HG02852 (cell line): ENCODE data around the gene LRRC49.
"Not testable (repeated sequence)": the region's sequence is repeated elsewhere in the genome, so short reads cannot be mapped to it uniquely, and the experiment has no call there.

Experiments
- ATAC-seq: cut with Tn5 transposase; IDR thresholded peaks from one replicate; pipeline ENCODE4 v1.9.1; 2021; ENCODE audit warnings: mild to moderate bottlenecking, moderate library complexity; ENCODE audit not compliant: unreplicated experiment

LRRC49 gene

DNA sequence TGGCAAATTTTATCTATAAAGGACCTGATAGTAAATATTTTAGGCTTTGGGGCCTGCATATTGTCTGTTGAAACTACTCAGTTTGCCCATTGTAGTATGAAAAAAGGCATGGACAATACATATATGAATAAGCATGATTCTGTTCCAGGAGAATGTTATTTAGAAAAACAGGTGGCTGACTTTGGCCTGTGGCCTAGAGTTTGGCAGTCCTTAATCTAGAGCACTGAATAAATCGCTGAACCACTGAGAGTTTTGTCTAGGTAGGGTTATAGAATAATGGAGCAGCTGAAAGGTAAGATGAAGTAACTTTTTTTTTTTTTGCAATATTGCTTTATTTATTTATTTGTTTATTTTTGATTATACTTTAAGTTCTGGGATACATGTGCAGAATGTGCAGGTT, 75.0 kb downstream of the LRRC49 start:
- ATAC-seq: no peak

DNA sequence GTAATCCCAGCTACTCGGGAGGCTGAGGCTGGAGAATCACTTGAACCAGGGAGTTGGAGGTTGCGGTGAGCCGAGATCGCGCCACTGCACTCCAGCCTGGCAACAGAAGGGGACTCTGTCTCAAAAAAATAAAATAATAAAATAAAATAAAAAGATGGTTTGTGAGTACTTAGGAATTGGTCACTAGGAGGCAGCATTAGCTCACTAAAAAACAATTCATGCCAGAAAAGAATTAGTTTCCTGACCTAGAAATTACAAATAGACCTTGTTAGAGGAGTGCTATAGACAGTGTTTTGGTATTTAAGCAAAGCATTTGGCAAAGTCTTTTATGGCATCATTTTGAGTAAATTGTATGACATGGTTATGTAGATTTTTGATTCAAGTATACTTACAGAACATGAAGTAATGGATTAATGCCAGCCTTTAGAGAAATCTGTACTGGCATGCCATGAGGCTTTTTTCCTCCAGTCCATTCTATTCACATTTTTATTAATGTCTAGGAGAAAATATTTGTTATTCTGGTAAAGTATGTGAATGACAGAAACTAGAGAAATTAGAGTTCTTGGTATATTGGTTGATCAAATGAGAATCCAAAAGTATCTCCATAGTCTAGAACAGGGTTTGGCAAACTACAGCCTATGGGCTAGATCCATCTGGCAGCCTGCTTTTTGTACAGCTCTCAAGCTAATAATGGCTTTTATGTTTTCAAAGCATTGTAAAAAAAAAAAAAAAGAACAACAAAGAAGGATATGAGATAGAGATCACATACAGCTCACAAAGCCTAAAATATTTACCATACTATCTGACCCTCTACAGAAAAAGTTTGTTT, 81.6 kb downstream of the LRRC49 start:
- ATAC-seq: no peak

GRCh38 chr15:70976851-70977250, 84.2 kb downstream of the LRRC49 start:
- no peak for ATAC-seq

DNA sequence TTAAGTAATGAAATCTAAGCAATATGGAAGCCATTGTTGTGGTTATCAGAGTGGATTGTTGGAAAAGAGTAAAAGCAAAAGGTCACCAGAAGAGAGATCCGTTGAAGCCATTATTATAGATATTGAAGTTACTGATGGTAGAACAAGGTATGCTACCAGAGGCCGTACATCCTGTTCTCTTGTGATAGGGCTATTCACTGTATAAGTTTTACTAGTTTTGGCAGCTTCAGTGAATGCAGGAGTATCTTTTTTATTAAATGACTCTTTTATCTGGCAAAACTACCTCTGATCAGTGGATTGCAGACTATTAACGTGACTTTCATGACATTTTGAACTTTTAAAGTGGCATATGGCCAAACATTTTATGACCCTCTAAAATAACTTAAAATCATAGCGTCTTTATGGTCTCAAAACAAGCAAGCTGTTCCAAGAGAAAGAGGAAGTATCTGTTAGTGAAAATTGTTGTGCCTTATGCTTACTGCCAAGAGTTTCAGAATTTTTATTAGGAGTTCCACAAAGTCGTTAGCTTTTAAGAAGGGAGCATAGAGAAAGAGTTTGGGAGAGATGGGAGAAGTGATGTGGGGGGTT, 102.9 kb downstream of the LRRC49 start:
- ATAC-seq: no peak

GRCh38 chr15:70998319-70998718, 105.7 kb downstream of the LRRC49 start:
- ATAC-seq: no peak

DNA sequence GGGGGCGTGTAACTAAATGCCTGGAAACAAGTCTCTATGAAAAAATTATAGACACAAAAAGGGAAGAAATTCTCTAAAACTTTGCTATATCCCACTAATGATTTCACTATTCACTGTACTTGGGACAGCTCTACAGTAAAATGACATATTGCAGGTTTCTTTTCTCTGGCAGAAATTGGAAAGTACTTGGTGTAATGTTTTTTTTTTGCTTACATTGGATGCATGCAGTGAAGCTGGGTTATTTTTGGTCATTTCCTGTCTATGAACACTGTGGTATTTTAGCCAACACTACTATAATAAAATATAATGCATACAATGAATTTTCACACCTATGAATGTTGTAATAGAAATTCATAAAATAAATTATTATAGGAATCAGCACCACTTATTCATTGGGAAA, 109.7 kb downstream of the LRRC49 start:
- no peak for ATAC-seq

DNA sequence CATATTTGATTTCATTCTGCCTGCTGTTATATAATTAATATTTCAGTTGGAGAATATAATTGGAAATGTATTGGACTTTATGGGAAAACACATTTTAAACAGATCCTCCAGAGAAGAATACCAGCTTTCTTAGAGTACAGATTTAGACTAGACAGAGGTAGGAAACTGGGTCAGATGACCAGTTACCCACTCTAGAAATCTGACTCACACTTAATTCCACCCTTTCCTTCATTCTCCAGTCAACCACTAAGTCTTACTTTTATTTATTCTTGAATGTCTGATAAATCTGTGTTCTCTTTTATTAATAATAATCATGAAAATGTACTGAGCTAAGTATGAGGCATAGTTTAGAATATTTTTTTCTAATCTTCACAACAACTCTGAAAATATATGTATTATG, 110.7 kb downstream of the LRRC49 start:
- ATAC-seq: no peak

- not testable (repeated sequence) for ATAC-seq
Measured at GRCh38 chr15:71004506-71004905, 111.9 kb downstream of the LRRC49 start.

GRCh38 chr15:71005895-71006294, 113.3 kb downstream of the LRRC49 start:
- ATAC-seq: no peak

DNA sequence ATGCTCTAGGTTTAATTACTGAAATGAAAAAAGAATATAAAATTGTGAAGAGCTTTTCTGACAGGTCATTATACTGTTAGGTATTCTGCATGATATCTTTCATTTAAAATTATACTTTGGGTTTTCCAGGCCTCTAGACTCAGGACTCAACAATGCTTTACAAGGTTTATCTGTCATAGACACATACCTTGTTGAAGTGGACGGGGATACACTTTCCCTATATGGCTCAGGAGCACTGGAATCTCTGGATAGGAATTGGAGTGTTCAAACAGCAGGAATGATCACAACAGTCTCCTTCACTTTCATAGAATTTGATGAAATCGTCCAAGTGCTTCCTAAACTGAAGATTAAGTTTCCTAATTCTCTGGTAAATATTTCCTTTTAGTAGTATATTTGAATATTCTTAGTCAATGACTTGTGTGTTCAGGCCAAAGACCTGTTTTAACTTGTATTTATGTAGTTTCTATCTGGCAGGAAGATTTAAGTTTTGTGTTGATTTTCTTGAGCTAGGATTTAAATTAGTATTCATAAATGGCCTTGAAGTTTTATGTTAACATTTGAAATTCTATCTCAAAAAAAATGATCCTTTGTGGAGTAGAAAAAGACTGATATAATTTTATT, 115.7 kb downstream of the LRRC49 start:
- no peak for ATAC-seq

GRCh38 chr15:71010472-71010871, 117.8 kb downstream of the LRRC49 start:
- ATAC-seq: no peak

DNA sequence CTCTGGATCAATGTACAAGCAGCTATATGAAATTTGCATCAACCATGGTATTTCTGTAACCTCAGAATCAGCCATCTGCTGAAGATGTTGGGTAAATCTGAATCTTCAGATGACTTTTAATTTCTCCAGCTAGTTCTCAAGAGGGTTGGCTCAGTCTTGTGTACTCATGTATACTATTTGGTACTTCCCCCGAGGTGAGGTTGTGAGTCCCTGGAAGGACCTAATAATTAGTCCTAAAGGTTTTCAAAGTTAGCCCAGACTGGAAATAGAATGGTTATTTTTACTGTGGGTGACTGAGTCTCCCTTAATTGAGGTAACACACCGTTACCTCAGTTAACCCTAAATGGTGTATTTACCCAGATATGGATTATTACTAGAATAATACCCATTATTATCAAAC, 118.4 kb downstream of the LRRC49 start:
- no peak for ATAC-seq

DNA sequence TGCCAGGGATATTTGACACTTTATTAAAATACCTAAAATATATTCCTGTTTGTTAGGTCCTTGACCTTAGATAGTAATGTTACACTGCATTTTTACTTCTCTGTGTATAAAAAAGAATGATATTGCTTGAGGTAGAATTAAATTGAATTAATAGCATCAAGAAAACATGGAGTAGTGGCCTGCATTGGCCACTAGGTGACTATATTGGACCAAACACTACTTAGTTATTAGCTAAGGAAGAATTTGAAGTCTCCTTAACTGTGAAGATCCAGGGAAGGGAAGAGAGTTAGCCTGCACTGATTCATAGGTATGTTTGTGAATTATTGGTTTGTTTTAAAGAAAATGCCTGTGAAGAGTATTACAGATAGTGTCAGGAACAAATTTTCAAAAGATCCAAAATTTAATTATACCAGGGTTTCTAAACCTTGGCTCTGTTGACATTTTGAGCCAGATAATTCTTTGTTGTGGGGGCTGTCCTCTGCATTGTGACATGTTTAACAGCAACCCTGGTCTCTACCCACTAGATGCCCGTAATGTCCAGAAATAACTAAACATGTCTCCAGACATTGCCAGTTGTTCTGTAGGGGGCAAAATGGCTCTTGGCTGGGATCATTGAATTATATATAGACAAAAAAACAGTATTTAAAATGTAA, 119.0 kb downstream of the LRRC49 start:
- ATAC-seq: no peak

DNA sequence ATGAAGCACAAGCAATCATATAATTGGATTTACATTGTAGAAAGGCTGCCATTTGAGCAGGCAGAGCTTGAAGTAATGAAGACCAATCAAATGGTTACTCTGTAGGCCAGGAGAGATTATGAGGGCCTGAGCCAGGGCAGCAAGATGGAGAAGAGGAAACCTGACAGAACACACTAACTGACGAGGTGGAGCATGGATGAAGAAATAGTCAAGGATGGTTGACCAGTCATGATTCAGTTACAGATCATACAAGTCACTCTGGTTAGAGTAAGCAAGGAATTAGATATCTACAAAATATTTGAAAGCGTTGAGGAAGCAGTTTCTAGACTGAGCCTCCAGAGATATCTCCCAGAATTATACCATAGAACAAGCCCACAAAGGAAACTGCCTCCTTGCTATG, 120.8 kb downstream of the LRRC49 start:
- no peak for ATAC-seq

- ATAC-seq: no peak
Measured at GRCh38 chr15:71015342-71015741, 122.7 kb downstream of the LRRC49 start.

GRCh38 chr15:71031232-71031631, 138.6 kb downstream of the LRRC49 start:
- ATAC-seq: not testable (repeated sequence)

GRCh38 chr15:71035478-71035877, 142.9 kb downstream of the LRRC49 start:
- not testable (repeated sequence) for ATAC-seq

GRCh38 chr15:71042356-71042922, 149.8 kb downstream of the LRRC49 start:
- ATAC-seq: no peak

DNA sequence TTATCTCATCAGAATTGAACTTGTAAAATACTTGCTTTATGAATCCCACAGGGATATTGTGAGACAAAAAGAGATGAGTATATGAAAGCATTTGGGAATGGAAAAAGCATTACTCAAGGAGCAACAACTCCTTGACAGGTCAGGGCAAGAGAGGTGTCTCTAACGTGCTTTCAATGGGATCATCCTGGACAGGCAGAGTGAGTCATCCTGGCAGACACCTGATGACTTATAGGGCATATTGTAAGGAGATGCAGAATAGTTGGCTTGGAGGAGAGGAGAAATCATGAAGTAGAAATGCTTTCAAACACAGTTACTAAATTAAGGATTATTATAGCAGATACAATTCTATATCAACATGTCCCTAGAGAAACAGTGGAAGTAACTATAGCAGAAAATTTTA, 150.7 kb downstream of the LRRC49 start:
- ATAC-seq: no peak

- no peak for ATAC-seq
Measured at GRCh38 chr15:71044006-71044405, 151.4 kb downstream of the LRRC49 start.

DNA sequence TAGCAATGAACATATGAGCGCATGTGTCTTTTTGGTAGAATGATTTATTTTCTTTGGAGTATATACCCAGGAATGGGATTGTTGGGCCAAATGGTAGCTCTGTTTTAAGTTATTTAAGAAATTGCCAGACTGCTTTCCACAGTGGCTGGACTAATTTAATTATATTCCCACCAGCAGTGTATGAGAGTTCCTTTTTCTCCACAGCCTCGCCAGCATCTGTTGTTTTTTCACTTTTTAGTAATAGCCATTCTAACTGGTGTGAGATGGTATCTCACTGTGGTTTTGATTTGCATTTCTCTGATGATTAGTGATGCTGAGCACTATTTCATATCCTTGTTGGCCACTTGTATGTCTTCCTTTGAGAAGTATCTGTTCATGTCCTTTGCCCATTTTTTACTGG, 153.5 kb downstream of the LRRC49 start:
- not testable (repeated sequence) for ATAC-seq
